ENCODE data around the gene AHRR. TPM values are rescaled to one million over a fixed set of nuclear protein-coding genes. Genes with fewer than 3 reads are reported as not detected.

AHRR gene
- total and polyA plus RNA-seq, 9 of the 15 experiments (the other 6 are each of a cell fraction or from before 2014, with no cell fraction given): 0.06 to 1.6 (median 0.75) TPM; not detected in 1

GRCh38 chr5:353612-354580 lies 32.4 kb downstream of the AHRR start:
- intact Hi-C loops (cut with micrococcal nuclease): no loop called here
- TF ChIP-seq DIDO1 (tag; IDR thresholded peaks at IDR 0.05; ENCODE audit: low read depth): no peak
- no peak for TF ChIP-seq XRCC5 (IDR thresholded peaks at IDR 0.05; ENCODE audit: low read depth, low read length)
- no peak for TF ChIP-seq ZNF512 (tag; IDR thresholded peaks at IDR 0.05)
- TF ChIP-seq FOXP1 (CRISPR knock-in tag; IDR thresholded peaks at IDR 0.05): no peak
- TF ChIP-seq STAT5A (IDR thresholded peaks at IDR 0.05; ENCODE audit: borderline replicate concordance, low read length): no peak
- no peak for TF ChIP-seq RFX1 (IDR thresholded peaks at IDR 0.05)
- TF ChIP-seq ZNF75A (CRISPR knock-in tag; IDR thresholded peaks at IDR 0.05): no peak
- TF ChIP-seq FOXJ3 (CRISPR knock-in tag; IDR thresholded peaks at IDR 0.05): no peak
- Histone ChIP-seq H3K4me3 (no peak overlapping the region), H3K4me2 (ENCODE audit: insufficient read depth, low read length) (no peak overlapping the region), H2AFZ (ENCODE audit: low read depth, low read length) (no peak overlapping the region), H4K20me1 (replicated peaks; ENCODE audit: control insufficient read depth, insufficient read depth, low read length) (peaks cover 8% of the 10 kb centered on the region), H3K9ac (ENCODE audit: insufficient read depth in 1 of 2, low read depth in 2 of 2, low read length in 2 of 2) (no peak overlapping the region), H3K79me2 (ENCODE audit: control insufficient read depth, insufficient read depth, low read length) (no peaks in the 10 kb centered on the region), H3K9me3 (replicated peaks; ENCODE audit: control insufficient read depth, insufficient read depth, low read depth, low read length) (no peaks in the 10 kb centered on the region), H3K27me3 (ENCODE audit: control insufficient read depth in 2 of 2, insufficient read depth in 2 of 2, low read length in 2 of 2) (peaks cover 19 to 49% of the 10 kb centered on the region in 2 experiments), H3K9me1 (ENCODE audit: control insufficient read depth, insufficient read depth, low read length) (no peaks in the 10 kb centered on the region), H3K27ac (ENCODE audit: extremely low read depth, low read depth, low read length) (no peak overlapping the region), H3K4me1 (replicated peaks in 1 of 2; ENCODE audit: control insufficient read depth in 2 of 2, insufficient read depth in 2 of 2, low read length in 2 of 2) (peaks cover 0 to 6% of the 10 kb centered on the region in 2 experiments; a peak in 1 of 5 replicates), H3K36me3 (ENCODE audit: control insufficient read depth, insufficient read depth, low read length) (no peaks in the 10 kb centered on the region)
- FAIRE-seq (no peak), ATAC-seq (no peak; the same call in 2 of the 3 replicates), DNase-seq (ENCODE audit: extremely low read depth in 1 of 4, low spot score in 3 of 4) (no peak)
- CTCF ChIA-PET (ENCODE audit: low intra/inter-chr PET ratio): no interaction called here
- in situ Hi-C loops (cut with MboI): no loop called here
- 10% methylated on average over 30 of the region's 30 CpGs for WGBS (ENCODE audit: insufficient coverage, low coverage, missing lambda C conversion rate)
- POLR2A ChIA-PET: interaction anchor here (0.6 to 2.9 kb wide), 5 partner anchors 8 to 50 kb away, joined by 3 to 14 read pairs (median 3); no protein-coding TSS in a partner anchor
- BruUV-seq (replicated peaks): no TSS peak
